Fibroblast of villous mesenchyme (primary cell): ENCODE results near the gene MORN5. TPM values are rescaled to one million over a fixed set of nuclear protein-coding genes. Genes with fewer than 3 reads are reported as not detected.

Experiments
- DNase-seq: peaks from one replicate; pipeline ENCODE4 v3.0.0-alpha.2; 2010; ENCODE audit warnings: low read depth
- H3K4me3 ChIP-seq: 2 replicates; pipeline ENCODE4 v1.5.1; 2011; ENCODE audit warnings: low read depth, mild to moderate bottlenecking, low read length
- CTCF ChIP-seq: IDR thresholded peaks from 2 replicates; pipeline ENCODE4 v1.5.1; 2012; ENCODE audit warnings: low read depth, mild to moderate bottlenecking, low read length; ENCODE audit not compliant: insufficient read depth
- total RNA-seq: library from RNA; depleted of rRNA; stranded (reverse); fragments of >200 nt; gene quantifications from 2 replicates; pipeline ENCODE4 v1.2.3, GENCODE V29; 2012

The MORN5 gene
- total RNA-seq, 1 donor: not detected

- no peak for DNase-seq
- H3K4me3 ChIP-seq: no peak overlapping the region
- no peak for TF ChIP-seq CTCF
Measured at GRCh38 chr9:122218935-122219855, 59.5 kb downstream of the MORN5 start.

DNA sequence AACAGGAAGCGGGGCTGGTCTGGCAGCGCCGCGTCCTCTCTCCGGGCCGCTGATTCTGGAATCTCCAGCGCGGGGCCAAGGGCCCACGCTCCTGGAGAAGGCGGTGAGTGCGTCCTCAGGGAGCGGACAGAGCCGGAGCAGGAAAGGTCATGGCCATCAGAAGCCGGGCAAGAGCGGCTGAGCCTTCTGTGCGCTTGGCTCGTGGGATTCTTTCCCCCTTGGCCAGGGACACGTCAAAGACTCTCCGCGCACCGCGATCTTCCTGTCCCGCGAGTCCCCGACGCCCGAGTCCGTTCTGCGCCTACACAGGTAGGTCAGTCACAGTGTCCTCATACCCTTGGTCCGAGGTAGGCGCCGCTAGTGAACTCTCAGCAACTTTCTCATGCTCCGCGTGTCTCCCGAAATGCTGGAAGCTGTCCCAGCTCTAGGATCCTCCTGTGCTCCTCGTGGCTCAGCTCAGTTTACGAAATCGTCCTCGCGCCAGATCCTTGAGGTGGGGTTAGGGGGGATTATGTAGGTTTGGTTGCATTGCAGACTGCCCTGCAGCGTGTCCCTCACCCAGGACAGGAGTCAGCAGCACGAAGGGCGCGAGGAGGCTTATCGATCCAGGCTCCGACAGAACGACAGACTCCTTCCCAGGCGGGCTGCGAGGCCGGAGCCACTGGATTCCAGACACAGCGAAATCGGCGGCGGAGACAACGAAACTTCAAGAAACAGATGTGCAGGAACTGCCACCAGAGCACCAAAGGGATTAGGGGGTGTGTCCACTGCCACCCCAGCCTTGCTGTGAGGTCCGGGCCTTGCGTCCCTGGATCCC is 60.4 kb downstream of the MORN5 start:
- TF ChIP-seq CTCF: no peak
- H3K4me3 ChIP-seq: no peak overlapping the region
- DNase-seq: peak; percentile 12

DNA sequence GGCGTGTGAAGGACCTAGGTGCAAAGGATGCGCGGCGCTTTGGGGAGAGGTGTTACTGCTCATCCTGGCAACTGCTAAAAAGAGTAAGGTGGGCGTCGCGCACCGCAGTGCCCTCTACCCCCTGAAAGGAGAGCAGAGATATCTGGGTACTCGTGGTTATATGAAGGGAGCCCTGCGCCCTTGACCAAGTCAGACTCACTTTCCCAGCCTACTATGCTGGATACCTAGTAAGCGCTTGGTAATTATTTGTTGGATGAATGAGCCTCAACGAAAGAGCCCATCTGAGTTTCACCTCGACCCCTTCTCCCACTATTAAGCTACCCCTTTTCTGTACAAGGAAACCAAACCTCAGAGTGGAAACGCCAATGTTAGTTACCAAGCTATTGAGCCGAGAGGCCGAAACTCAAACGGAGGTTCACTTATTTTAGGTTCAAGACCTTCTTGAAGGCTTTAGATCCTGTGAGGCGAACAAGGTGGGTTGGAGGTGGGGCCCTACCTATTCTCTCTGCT is 61.0 kb downstream of the MORN5 start:
- H3K4me3 ChIP-seq: no peak overlapping the region
- no peak for TF ChIP-seq CTCF
- no peak for DNase-seq

GRCh38 chr9:122221183-122221811 is 61.6 kb downstream of the MORN5 start:
- DNase-seq: no peak
- no peak for TF ChIP-seq CTCF

DNA sequence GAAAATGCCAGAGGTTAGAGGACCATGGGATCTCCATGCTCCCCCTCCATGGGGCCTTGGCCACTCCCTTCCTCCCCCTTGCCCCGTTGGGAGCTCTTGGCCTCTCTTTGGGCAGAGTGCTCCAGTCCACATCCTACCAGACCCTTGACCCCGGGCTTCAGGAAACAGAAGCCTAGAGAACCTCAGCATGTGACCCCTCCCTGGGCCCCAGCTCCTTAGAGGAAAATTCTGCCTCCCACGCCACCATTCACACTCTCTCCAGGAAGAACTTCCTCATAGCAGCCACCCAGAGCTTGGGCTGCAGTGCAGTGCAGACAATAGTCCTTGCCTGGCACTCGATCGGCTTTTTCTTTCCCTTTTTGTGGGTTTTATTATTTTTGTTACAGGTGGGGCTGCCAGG is 63.1 kb downstream of the MORN5 start:
- no peak for DNase-seq
- TF ChIP-seq CTCF: no peak
- no peak overlapping the region for H3K4me3 ChIP-seq

More at GRCh38 chr9:122221183-122221811, 61.6 kb downstream of the MORN5 start:
- H3K4me3 ChIP-seq: no peak overlapping the region

DNA sequence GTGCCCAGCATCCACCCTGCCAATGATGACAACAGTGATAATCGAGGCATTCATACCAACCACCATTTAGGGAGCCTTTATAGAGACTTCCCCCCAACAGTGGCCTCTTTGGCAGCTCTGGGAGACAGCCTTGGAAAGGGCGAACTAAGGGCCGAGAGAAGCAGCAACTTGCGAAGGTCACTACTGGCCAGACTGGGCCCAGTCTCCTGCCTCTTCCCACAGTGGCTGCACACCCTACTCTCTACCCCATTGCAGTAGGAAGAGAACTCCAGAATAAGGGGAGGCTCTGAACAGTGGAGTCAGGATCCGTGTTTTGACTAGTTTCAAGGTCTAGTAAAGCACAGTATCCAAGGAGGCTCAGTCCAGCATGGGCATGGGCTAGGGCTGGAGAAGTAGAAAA is 63.7 kb downstream of the MORN5 start:
- TF ChIP-seq CTCF: no peak
- DNase-seq: no peak
- no peak overlapping the region for H3K4me3 ChIP-seq
